D721Med (cell line): ENCODE data around the gene TGFB2.

Experiments
- DNase-seq: peaks from one replicate; pipeline ENCODE4 v3.0.0; 2011; ENCODE audit warnings: low spot score; ENCODE audit not compliant: insufficient read length
- FAIRE-seq: peaks from 2 replicates; lab custom pipeline; 2011; peaks lifted over from hg19 to GRCh38; lab: Jason Lieb, UNC
- CTCF ChIP-seq: IDR thresholded peaks from 2 replicates; pipeline ENCODE4 v1.5.1; 2012; ENCODE audit warnings: mild to moderate bottlenecking, control low read depth; ENCODE audit not compliant: insufficient read depth; ENCODE audit errors: missing control alignments

The TGFB2 gene

GRCh38 chr1:218330043-218330623 is 15.0 kb upstream of the TGFB2 start:
- TF ChIP-seq CTCF = peak; percentile 82
- FAIRE-seq (peak; percentile 96), DNase-seq (peak; percentile 34)

GRCh38 chr1:218332416-218332815 is 12.7 kb upstream of the TGFB2 start:
- no peak for TF ChIP-seq CTCF
- FAIRE-seq (peak; percentile 66), DNase-seq (no peak)

GRCh38 chr1:218336328-218336727 is 8.8 kb upstream of the TGFB2 start:
- FAIRE-seq (no peak), DNase-seq (no peak)
- TF ChIP-seq CTCF = no peak

- FAIRE-seq = peak; percentile 99
- no peak for DNase-seq
- peak; percentile 89 for TF ChIP-seq CTCF
Observed at GRCh38 chr1:218339267-218339831, 5.8 kb upstream of the TGFB2 start.

GRCh38 chr1:218341325-218341724 is 3.8 kb upstream of the TGFB2 start:
- FAIRE-seq (peak; percentile 98), DNase-seq (no peak)

GRCh38 chr1:218342091-218342490 is 3.0 kb upstream of the TGFB2 start:
- TF ChIP-seq CTCF = no peak
- DNase-seq (no peak), FAIRE-seq (peak; percentile 56)

More at GRCh38 chr1:218341325-218341724, 3.8 kb upstream of the TGFB2 start:
- no peak for TF ChIP-seq CTCF

GRCh38 chr1:218345673-218346390 is 696 bp downstream of the TGFB2 start:
- FAIRE-seq = no peak
- DNase-seq = no peak
- TF ChIP-seq CTCF = no peak
